Measurements from ENCODE around the gene DHRS7B.
"Not testable (repeated sequence)": the region's sequence is repeated elsewhere in the genome, so short reads cannot be mapped to it uniquely, and the experiment has no call there.

DHRS7B gene

DNA sequence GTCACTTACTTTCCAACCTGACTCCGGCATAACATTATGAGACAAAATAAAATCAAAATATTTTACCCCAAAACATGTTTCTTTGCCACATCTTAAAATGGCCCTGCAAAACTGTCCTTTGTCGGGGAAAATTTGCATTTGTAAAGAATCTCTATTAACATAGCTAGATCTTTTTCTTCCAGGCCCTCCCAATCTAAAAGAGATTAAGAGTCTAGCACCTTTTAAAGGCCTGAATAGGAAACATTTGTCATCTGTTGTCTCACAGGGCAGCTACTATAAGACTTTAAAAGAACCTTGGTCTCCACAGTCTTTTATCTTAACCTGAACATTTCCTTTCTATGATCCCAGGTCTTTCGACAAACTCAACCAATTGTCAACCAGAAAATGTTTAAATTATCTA, 18.1 kb upstream of the DHRS7B start:
- whole genome bisulfite sequencing, 2 experiments (ENCODE audit: insufficient coverage in 2 of 2): 0 to 60% methylated on average over 1 of the region's 3 CpGs
- H3K4me3 ChIP-seq (ENCODE audit: extremely low read depth, insufficient read depth, low read length, poor library complexity, severe bottlenecking): no peak overlapping the region
- no peak overlapping the region for H3K27ac ChIP-seq (ENCODE audit: low read depth, low read length, severe bottlenecking)

DNA sequence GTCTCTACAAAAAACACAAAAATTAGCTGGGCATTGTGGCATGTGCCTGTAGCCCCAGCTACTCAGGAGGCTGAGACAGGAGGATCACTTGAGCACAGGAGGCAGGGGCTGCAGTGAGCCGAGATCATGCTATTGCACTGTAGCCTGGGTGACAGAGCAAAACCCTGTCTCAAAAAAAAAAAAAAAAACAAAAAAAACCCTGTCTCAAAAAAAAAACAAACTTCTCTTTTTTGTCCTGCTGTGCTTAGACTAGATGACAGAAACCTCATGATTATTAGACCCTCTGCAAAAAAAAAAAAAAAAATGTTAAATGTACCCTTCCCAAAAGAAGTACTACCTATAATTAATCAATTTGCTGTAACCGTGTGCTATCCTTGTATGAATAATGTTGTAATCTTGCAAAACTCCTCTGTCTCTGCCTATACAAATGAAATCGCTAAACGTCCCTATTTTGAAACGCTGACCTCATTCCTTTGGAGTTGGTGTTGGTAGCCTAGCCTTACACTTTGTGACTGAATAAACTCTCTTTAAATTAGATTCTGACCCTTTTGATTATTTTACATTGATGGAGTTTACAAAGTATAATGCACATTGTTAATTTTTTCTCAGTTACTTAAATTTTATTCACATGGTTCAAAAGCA, 13.6 kb upstream of the DHRS7B start:
- no peaks in the 10 kb centered on the region for H3K36me3 ChIP-seq (ENCODE audit: control insufficient read depth, insufficient read depth, low read length)
- no peaks in the 10 kb centered on the region for H3K9me3 ChIP-seq (ENCODE audit: control insufficient read depth, low read length)
- no peak overlapping the region for H3K4me3 ChIP-seq (ENCODE audit: extremely low read depth, insufficient read depth, low read length, poor library complexity, severe bottlenecking)
- H3K27ac ChIP-seq (ENCODE audit: low read depth, low read length, severe bottlenecking): no peak overlapping the region
- 100% methylated on average over 1 of the region's 5 CpGs; no CpG with 5 or more reads in 1 of the 2 experiments for WGBS, 2 experiments (ENCODE audit: insufficient coverage in 2 of 2)
- H3K4me1 ChIP-seq (ENCODE audit: control insufficient read depth, insufficient read depth, low read length, poor library complexity, severe bottlenecking): no peaks in the 10 kb centered on the region

More for the DNA sequence above, 18.1 kb upstream of the DHRS7B start:
- Histone ChIP-seq H3K4me1 (ENCODE audit: control insufficient read depth, insufficient read depth, low read length, poor library complexity, severe bottlenecking) (no peaks in the 10 kb centered on the region), H3K9me3 (ENCODE audit: control insufficient read depth, low read length) (no peaks in the 10 kb centered on the region), H3K36me3 (ENCODE audit: control insufficient read depth, insufficient read depth, low read length) (no peaks in the 10 kb centered on the region)

DNA sequence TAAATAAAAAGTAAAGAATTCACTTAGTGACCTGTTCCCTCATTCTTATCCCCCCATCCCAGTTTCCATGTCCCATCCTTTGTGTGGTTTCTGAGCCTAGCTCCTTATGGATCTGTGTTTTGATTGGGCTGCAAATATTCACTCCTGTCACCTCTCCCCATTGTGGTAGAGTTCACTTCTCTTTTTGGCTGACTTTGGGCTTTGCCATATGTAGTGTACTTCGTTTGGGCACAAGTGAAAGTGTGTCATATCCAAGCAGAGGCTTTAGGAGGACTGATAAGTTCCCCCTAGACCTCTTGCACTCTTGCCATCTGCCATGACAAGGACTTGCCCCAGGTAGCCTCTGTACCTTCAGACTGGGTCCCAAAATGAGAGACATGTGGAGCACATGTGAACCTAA, 13.0 kb upstream of the DHRS7B start:
- no CpG with 5 or more reads among the region's 1 CpG for WGBS, 2 experiments (ENCODE audit: insufficient coverage in 2 of 2)
- Histone ChIP-seq H3K9me3 (ENCODE audit: control insufficient read depth, low read length) (no peaks in the 10 kb centered on the region), H3K4me1 (ENCODE audit: control insufficient read depth, insufficient read depth, low read length, poor library complexity, severe bottlenecking) (no peaks in the 10 kb centered on the region), H3K36me3 (ENCODE audit: control insufficient read depth, insufficient read depth, low read length) (no peaks in the 10 kb centered on the region), H3K27ac (ENCODE audit: low read depth, low read length, severe bottlenecking) (no peak overlapping the region), H3K4me3 (ENCODE audit: extremely low read depth, insufficient read depth, low read length, poor library complexity, severe bottlenecking) (no peak overlapping the region)

DNA sequence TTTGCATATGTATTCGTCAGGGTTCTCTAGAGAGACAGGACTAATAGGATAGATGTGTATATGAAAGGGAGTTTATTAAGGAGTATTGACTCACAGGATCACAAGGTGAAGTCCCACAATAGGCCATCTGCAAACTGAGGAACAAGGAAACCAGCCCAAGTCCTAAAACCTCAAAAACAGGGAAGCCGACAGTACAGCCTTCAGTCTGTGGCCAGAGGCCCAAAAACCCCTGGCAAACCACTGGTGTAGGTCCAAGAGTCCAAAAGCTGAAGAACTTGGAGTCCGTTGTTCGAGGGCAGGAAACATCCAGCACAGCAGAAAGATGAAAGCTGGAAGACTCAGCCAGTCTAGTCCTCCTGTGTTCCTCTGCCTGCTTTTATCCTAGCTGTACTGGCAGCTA, 12.0 kb upstream of the DHRS7B start:
- H3K4me1 ChIP-seq (ENCODE audit: control insufficient read depth, insufficient read depth, low read length, poor library complexity, severe bottlenecking); H3K36me3 ChIP-seq (ENCODE audit: control insufficient read depth, insufficient read depth, low read length); H3K9me3 ChIP-seq (ENCODE audit: control insufficient read depth, low read length); H3K4me3 ChIP-seq (ENCODE audit: extremely low read depth, insufficient read depth, low read length, poor library complexity, severe bottlenecking); H3K27ac ChIP-seq (ENCODE audit: low read depth, low read length, severe bottlenecking): not testable (repeated sequence)
- 84 to 95% methylated on average over 2 to 3 of the region's 4 CpGs for WGBS, 2 experiments (ENCODE audit: insufficient coverage in 2 of 2)

DNA sequence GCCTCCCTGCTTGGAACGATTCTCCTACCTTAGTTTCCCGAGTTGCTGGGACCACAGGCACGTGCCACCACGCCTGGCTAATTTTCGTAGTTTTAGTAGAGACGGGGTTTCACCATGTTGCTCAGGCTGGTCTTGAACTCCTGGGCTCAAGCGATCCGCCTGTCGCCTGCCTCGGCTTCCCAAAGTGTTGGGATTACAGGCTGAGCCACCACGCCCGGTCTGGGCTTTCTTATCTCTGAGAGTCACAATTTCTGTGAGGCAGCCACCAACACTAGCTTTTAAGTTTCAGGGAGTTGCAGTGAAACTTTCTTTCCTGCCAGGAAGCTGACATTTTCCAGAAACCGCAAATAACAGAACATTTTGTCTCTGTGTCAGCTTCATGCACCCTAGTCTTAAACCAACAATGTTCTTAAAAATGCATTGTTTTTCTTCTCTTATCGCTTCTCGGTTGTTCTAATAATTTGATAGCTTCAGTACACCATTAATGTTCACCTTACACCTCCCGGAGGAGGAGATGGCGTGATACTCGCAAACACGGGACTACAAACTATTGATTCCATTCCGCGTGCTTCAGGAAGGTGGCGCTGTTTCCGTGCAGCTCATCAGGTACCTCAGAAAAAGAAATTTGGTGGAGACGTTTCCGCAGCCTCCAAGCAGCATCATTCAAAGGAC, 7.4 kb upstream of the DHRS7B start:
- Histone ChIP-seq H3K27ac (ENCODE audit: low read depth, low read length, severe bottlenecking) (peak overlapping the region; percentile 1), H3K36me3 (ENCODE audit: control insufficient read depth, insufficient read depth, low read length) (no peaks in the 10 kb centered on the region), H3K4me1 (ENCODE audit: control insufficient read depth, insufficient read depth, low read length, poor library complexity, severe bottlenecking) (no peaks in the 10 kb centered on the region), H3K9me3 (ENCODE audit: control insufficient read depth, low read length) (no peaks in the 10 kb centered on the region), H3K4me3 (ENCODE audit: extremely low read depth, insufficient read depth, low read length, poor library complexity, severe bottlenecking) (no peak overlapping the region)
- 50 to 53% methylated on average over 23 to 24 of the region's 25 CpGs for WGBS, 2 experiments (ENCODE audit: insufficient coverage in 2 of 2)

DNA sequence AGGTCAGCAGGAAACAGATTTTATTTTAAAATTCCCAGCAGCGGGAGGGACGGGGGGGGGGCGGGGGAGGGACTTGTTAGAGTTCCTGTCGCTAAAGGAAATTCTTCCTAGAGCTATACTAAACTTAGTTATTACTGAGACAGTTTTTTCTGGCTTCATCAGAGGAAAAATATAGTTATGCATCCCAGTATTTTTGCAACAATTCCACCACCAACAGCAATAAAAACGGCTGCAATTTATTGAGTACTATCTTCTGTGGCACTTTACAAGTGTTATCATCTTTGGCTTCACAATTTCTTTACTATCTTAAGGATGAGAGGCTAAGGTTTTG, 6.9 kb upstream of the DHRS7B start:
- Histone ChIP-seq H3K4me3 (ENCODE audit: extremely low read depth, insufficient read depth, low read length, poor library complexity, severe bottlenecking) (no peak overlapping the region), H3K4me1 (ENCODE audit: control insufficient read depth, insufficient read depth, low read length, poor library complexity, severe bottlenecking) (no peaks in the 10 kb centered on the region), H3K36me3 (ENCODE audit: control insufficient read depth, insufficient read depth, low read length) (no peaks in the 10 kb centered on the region), H3K9me3 (ENCODE audit: control insufficient read depth, low read length) (no peaks in the 10 kb centered on the region), H3K27ac (ENCODE audit: low read depth, low read length, severe bottlenecking) (no peak overlapping the region)
- no CpG with 5 or more reads among the region's 5 CpGs for whole genome bisulfite sequencing, 2 experiments (ENCODE audit: insufficient coverage in 2 of 2)

DNA sequence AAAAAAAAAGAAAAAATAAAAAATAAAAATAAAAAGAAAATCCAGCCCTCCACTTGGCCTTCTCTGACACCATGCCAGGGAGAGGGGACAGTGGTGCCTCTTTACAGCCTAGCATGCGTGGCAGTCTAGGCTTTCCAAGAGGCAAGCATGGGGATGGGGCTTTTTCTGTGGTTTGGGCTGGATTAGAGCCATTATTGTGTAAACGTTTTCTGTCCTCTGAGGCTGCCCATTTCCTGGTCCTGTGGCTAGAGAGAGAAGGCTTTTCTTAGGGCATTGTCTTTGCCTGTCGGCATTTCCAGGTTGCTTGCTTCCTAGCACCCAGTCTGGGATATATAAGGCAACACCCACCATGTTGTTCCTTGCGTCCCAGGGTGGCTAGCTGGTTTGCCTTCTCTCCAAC, 2.7 kb upstream of the DHRS7B start:
- H3K9me3 ChIP-seq (ENCODE audit: control insufficient read depth, low read length): no peaks in the 10 kb centered on the region
- no peaks in the 10 kb centered on the region for H3K36me3 ChIP-seq (ENCODE audit: control insufficient read depth, insufficient read depth, low read length)
- H3K4me3 ChIP-seq (ENCODE audit: extremely low read depth, insufficient read depth, low read length, poor library complexity, severe bottlenecking): no peak overlapping the region
- no peaks in the 10 kb centered on the region for H3K4me1 ChIP-seq (ENCODE audit: control insufficient read depth, insufficient read depth, low read length, poor library complexity, severe bottlenecking)
- H3K27ac ChIP-seq (ENCODE audit: low read depth, low read length, severe bottlenecking): no peak overlapping the region
- 0 to 43% methylated on average over 1 of the region's 4 CpGs for WGBS, 2 experiments (ENCODE audit: insufficient coverage in 2 of 2)

DNA sequence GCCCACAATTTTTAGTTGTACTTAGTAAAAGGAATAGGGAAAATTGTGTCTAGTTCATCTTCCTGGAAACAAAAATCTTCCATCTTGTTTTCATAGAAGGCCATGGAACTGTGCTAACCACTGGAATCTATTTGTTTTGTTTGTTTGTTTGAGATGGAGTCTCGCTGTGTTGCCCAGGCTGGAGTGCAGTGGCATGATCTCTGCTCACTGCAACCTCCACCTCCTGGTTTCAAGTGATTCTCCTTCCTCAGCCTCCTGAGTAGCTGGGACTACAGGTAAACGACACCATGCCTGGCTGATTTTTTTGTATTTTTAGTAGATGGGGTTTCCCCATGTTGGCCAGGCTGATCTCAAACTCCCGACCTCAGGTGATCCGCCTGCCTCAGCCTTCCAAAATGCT, 2.2 kb upstream of the DHRS7B start:
- not testable (repeated sequence) for H3K9me3 ChIP-seq (ENCODE audit: control insufficient read depth, low read length); H3K27ac ChIP-seq (ENCODE audit: low read depth, low read length, severe bottlenecking); H3K36me3 ChIP-seq (ENCODE audit: control insufficient read depth, insufficient read depth, low read length); H3K4me3 ChIP-seq (ENCODE audit: extremely low read depth, insufficient read depth, low read length, poor library complexity, severe bottlenecking); H3K4me1 ChIP-seq (ENCODE audit: control insufficient read depth, insufficient read depth, low read length, poor library complexity, severe bottlenecking)
- WGBS, 2 experiments (ENCODE audit: insufficient coverage in 2 of 2): 78 to 92% methylated on average over 3 of the region's 4 CpGs

DNA sequence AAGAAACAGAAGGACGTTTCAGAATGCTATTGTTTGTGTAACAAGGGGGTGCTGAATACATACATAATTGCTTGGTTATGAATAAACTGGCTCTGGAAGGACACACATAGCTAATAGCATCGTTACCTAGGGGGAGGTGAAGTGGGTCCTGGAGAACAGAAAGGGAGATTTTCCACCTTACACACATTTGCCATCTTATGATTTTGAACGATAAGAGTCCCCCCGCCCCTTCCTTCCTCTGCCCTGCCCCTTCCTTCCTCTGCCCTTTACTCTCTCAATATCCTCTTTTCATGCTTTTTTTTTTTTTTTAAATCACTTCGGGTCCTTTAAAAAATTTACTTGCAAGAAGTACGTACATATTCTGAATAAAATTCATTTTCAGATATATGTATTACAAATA, 902 bp upstream of the DHRS7B start:
- Histone ChIP-seq H3K4me3 (ENCODE audit: extremely low read depth, insufficient read depth, low read length, poor library complexity, severe bottlenecking) (peak overlapping the region; percentile 80), H3K27ac (ENCODE audit: low read depth, low read length, severe bottlenecking) (no peak overlapping the region), H3K4me1 (ENCODE audit: control insufficient read depth, insufficient read depth, low read length, poor library complexity, severe bottlenecking) (no peaks in the 10 kb centered on the region), H3K36me3 (ENCODE audit: control insufficient read depth, insufficient read depth, low read length) (no peaks in the 10 kb centered on the region), H3K9me3 (ENCODE audit: control insufficient read depth, low read length) (no peaks in the 10 kb centered on the region)
- 67 to 84% methylated on average over 3 to 4 of the region's 6 CpGs for WGBS, 2 experiments (ENCODE audit: insufficient coverage in 2 of 2)

DNA sequence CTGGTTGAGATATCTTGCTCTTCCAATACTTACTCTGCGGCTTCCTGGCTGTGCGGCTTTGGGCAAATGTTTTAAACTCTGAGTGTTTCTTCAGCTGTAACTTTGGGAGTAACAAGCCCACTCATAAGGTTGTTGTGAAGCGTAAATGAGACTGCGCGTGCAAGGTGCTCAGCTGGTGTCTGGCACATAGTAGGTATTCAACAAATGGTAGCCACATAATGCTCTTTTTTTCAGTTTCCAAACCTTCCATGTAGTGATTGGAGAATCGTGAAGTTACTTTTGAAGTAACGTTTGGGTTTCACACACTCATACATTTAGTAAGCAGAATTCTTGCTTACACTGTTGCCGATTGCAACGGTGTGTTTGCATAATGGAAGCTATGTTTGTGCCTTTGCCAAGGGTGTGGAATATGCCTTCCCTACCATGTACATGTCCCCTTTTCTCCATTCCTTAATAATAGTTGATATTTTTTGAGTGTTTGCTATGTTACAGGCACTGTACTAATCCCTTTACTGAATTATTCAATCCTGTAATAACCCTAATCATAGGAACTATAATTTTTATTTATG, 829 bp downstream of the DHRS7B start:
- Histone ChIP-seq H3K9me3 (ENCODE audit: control insufficient read depth, low read length) (no peaks in the 10 kb centered on the region), H3K4me3 (ENCODE audit: extremely low read depth, insufficient read depth, low read length, poor library complexity, severe bottlenecking) (peak overlapping the region; percentile 80), H3K4me1 (ENCODE audit: control insufficient read depth, insufficient read depth, low read length, poor library complexity, severe bottlenecking) (no peaks in the 10 kb centered on the region), H3K36me3 (ENCODE audit: control insufficient read depth, insufficient read depth, low read length) (no peaks in the 10 kb centered on the region), H3K27ac (ENCODE audit: low read depth, low read length, severe bottlenecking) (peak overlapping the region; percentile 73)
- WGBS, 2 experiments (ENCODE audit: insufficient coverage in 2 of 2): 25 to 40% methylated on average over 2 to 4 of the region's 9 CpGs

DNA sequence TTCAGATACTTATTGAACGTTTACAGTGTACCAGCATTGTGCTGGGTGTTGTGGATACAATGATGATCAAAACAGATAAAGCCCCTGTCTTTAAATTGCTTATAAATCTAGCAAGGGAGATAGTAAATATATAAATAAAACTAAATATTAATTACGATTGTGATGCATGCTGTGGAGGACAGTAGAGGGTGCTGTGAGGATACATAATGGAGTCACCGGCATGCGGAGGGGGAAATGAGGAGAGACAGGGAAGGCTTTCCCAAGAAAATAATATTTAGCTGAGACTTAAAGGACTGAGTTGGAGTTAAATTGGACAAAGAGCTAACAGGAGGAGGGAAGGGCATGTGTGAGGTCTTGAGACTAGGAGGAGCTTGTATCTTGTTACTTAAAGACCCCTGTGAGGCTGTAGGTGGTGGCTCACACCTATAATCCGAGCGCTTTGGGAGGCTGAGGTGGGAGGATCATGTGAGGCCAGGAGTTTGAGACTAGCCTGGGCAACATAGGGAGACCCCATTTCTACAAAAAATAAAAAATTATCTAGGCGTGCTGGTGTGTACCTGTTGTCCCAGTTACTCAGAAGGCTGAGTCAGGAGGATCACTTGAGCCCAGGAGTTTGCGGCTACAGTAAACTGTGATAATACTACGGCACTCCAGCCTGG, 2.4 kb downstream of the DHRS7B start:
- Histone ChIP-seq H3K36me3 (ENCODE audit: control insufficient read depth, insufficient read depth, low read length) (no peaks in the 10 kb centered on the region), H3K27ac (ENCODE audit: low read depth, low read length, severe bottlenecking) (no peak overlapping the region), H3K4me1 (ENCODE audit: control insufficient read depth, insufficient read depth, low read length, poor library complexity, severe bottlenecking) (no peaks in the 10 kb centered on the region), H3K9me3 (ENCODE audit: control insufficient read depth, low read length) (peaks cover 1% of the 10 kb centered on the region), H3K4me3 (ENCODE audit: extremely low read depth, insufficient read depth, low read length, poor library complexity, severe bottlenecking) (no peak overlapping the region)
- WGBS, 2 experiments (ENCODE audit: insufficient coverage in 2 of 2): 89 to 98% methylated on average over 4 to 5 of the region's 9 CpGs
